Fibroblast of lung (primary cell): Measurements from ENCODE around the gene LRRC49. TPM values are rescaled to one million over a fixed set of nuclear protein-coding genes. Genes with fewer than 3 reads are reported as not detected.

Experiments used
- DNase-seq, 2 donors: peaks; one replicate each; pipeline versions ENCODE4 v3.0.0 to v3.0.0-alpha.2; 2010; ENCODE audit warnings: low read depth in 2 of 2
- H2AFZ ChIP-seq: 2 replicates; pipeline ENCODE4 v1.5.1; 2012; ENCODE audit warnings: low read length, control low read depth, inconsistent platforms
- H3K27ac ChIP-seq: 2 replicates; pipeline ENCODE4 v1.5.1; 2011; ENCODE audit warnings: low read length, control low read depth; ENCODE audit not compliant: insufficient read depth
- H3K27me3 ChIP-seq: 2 replicates; pipeline ENCODE4 v1.5.1; 2011; ENCODE audit warnings: mild to moderate bottlenecking, low read length; ENCODE audit not compliant: control insufficient read depth, insufficient read depth
- H3K36me3 ChIP-seq: 2 replicates; pipeline ENCODE4 v1.5.1; 2011; ENCODE audit warnings: low read length; ENCODE audit not compliant: control insufficient read depth, insufficient read depth
- H3K4me1 ChIP-seq: 2 replicates; pipeline ENCODE4 v1.5.1; 2011; ENCODE audit warnings: low read length; ENCODE audit not compliant: control insufficient read depth, insufficient read depth; ENCODE audit errors: extremely low read depth
- H3K4me2 ChIP-seq: 2 replicates; pipeline ENCODE4 v1.5.1; 2011; ENCODE audit warnings: low read length, control low read depth; ENCODE audit not compliant: insufficient read depth; ENCODE audit errors: extremely low read depth
- H3K4me3 ChIP-seq, 4 experiments: fragments of 200-600 bp in 1 of 4; sonication (generic) in 1 of 4; replicated peaks in 1 of 4; 2 replicates each; pipeline ENCODE4 v1.5.1; 2011 to 2016; ENCODE audit warnings: low read length in 4 of 4, low read depth in 3 of 4, mild to moderate bottlenecking in 3 of 4, control low read depth in 2 of 4, inconsistent platforms in 1 of 4, mixed read lengths in 1 of 4; ENCODE audit not compliant: insufficient read depth in 1 of 4; ENCODE audit errors: control extremely low read depth in 1 of 4
- H3K79me2 ChIP-seq: 2 replicates; pipeline ENCODE4 v1.5.1; 2012; ENCODE audit warnings: mild to moderate bottlenecking, low read length, inconsistent platforms; ENCODE audit not compliant: control insufficient read depth, insufficient read depth
- H3K9ac ChIP-seq: 2 replicates; pipeline ENCODE4 v1.5.1; 2011; ENCODE audit warnings: mild to moderate bottlenecking, low read length, control low read depth; ENCODE audit not compliant: insufficient read depth
- H3K9me3 ChIP-seq: 2 replicates; pipeline ENCODE4 v1.5.1; 2012; ENCODE audit warnings: low read depth, low read length; ENCODE audit not compliant: control insufficient read depth, insufficient read depth
- H4K20me1 ChIP-seq: 2 replicates; pipeline ENCODE4 v1.5.1; 2011; ENCODE audit warnings: low read length; ENCODE audit not compliant: control insufficient read depth, insufficient read depth; ENCODE audit errors: extremely low read depth
- EZH2 ChIP-seq: IDR thresholded peaks from 2 replicates; pipeline ENCODE4 v1.5.1; 2012; ENCODE audit warnings: low read length, control low read depth, mild to moderate bottlenecking; ENCODE audit errors: missing control alignments
- polyA plus RNA-seq, 2 donors: library from polyadenylated mRNA; depleted of rRNA in 1 of 2; stranded (reverse) in 1 of 2; unstranded in 1 of 2; fragments of >200 nt; gene quantifications; 2 replicates each; pipeline ENCODE4 v1.2.1, GENCODE V29; 2011 to 2012; ENCODE audit warnings: missing spikeins in 1 of 2
- total RNA-seq: library from RNA; depleted of rRNA; stranded (reverse); fragments of >200 nt; gene quantifications from 2 replicates; pipeline ENCODE4 v1.2.1, GENCODE V29; 2014
- TF ChIP-seq, protein P1 (sequence below), 2 donors: IDR thresholded peaks in 1 of 2; conservative IDR thresholded peaks in 1 of 2; 1 replicate in 1 of 2; 2 replicates in 1 of 2; pipeline ENCODE4 v1.5.1; 2011 to 2012; ENCODE audit warnings: low read length in 2 of 2, control low read depth in 1 of 2, inconsistent platforms in 1 of 2, low read depth in 1 of 2, mild to moderate bottlenecking in 1 of 2

Gene LRRC49
- total and polyA plus RNA-seq, 2 donors (not counting 1 experiment from before 2014, with no cell fraction given) = 10.0 to 31.5 TPM

DNA sequence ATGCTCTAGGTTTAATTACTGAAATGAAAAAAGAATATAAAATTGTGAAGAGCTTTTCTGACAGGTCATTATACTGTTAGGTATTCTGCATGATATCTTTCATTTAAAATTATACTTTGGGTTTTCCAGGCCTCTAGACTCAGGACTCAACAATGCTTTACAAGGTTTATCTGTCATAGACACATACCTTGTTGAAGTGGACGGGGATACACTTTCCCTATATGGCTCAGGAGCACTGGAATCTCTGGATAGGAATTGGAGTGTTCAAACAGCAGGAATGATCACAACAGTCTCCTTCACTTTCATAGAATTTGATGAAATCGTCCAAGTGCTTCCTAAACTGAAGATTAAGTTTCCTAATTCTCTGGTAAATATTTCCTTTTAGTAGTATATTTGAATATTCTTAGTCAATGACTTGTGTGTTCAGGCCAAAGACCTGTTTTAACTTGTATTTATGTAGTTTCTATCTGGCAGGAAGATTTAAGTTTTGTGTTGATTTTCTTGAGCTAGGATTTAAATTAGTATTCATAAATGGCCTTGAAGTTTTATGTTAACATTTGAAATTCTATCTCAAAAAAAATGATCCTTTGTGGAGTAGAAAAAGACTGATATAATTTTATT, 115.7 kb downstream of the LRRC49 start:
- Histone ChIP-seq H3K27ac (no peak overlapping the region), H3K4me2 (no peak overlapping the region), H3K9me3 (no peaks in the 10 kb centered on the region), H3K4me3 (no peak overlapping the region), H3K9ac (no peak overlapping the region), H3K36me3 (no peaks in the 10 kb centered on the region), H2AFZ (no peak overlapping the region), H3K79me2 (no peaks in the 10 kb centered on the region), H3K27me3 (no peaks in the 10 kb centered on the region), H4K20me1 (no peaks in the 10 kb centered on the region), H3K4me1 (peaks cover 5% of the 10 kb centered on the region)
- TF ChIP-seq EZH2 = no peak
- TF ChIP-seq, protein P1, sequence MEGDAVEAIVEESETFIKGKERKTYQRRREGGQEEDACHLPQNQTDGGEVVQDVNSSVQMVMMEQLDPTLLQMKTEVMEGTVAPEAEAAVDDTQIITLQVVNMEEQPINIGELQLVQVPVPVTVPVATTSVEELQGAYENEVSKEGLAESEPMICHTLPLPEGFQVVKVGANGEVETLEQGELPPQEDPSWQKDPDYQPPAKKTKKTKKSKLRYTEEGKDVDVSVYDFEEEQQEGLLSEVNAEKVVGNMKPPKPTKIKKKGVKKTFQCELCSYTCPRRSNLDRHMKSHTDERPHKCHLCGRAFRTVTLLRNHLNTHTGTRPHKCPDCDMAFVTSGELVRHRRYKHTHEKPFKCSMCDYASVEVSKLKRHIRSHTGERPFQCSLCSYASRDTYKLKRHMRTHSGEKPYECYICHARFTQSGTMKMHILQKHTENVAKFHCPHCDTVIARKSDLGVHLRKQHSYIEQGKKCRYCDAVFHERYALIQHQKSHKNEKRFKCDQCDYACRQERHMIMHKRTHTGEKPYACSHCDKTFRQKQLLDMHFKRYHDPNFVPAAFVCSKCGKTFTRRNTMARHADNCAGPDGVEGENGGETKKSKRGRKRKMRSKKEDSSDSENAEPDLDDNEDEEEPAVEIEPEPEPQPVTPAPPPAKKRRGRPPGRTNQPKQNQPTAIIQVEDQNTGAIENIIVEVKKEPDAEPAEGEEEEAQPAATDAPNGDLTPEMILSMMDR (conservative IDR thresholded peaks at IDR 0.05 in 1 of 2, IDR thresholded peaks at IDR 0.05 in 1 of 2; ENCODE audit: low read depth in 1 of 2, low read length in 2 of 2) = no peak
- no peak for DNase-seq

DNA sequence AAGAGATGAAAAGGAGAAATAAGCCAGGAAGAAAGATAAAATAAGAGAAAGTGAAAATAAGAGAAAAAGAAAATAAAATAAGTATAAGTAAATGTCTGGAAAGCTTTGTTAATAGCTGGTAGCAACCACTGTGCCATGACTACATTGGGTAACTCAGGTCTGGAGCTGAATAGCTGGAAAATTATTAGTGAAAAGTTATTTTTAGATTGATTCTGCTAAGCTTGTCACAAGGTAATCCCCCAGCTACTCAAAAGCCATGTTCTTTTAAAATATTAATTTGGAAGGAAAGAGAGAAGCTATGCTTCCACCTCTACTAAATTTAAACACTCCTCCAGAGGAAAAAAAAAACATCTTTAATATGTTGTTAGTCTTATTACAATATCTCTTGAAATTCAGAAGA, 117.8 kb downstream of the LRRC49 start:
- no peak overlapping the region for H3K9ac ChIP-seq
- no peak overlapping the region for H3K27ac ChIP-seq
- H3K79me2 ChIP-seq = no peaks in the 10 kb centered on the region
- H2AFZ ChIP-seq = no peak overlapping the region
- H3K27me3 ChIP-seq = no peaks in the 10 kb centered on the region
- no peaks in the 10 kb centered on the region for H4K20me1 ChIP-seq
- H3K9me3 ChIP-seq = no peaks in the 10 kb centered on the region
- H3K36me3 ChIP-seq = no peaks in the 10 kb centered on the region
- DNase-seq = no peak
- no peak overlapping the region for H3K4me2 ChIP-seq
- no peak overlapping the region for H3K4me3 ChIP-seq
- H3K4me1 ChIP-seq = peaks cover 2% of the 10 kb centered on the region
- TF ChIP-seq, protein P1 (conservative IDR thresholded peaks at IDR 0.05 in 1 of 2, IDR thresholded peaks at IDR 0.05 in 1 of 2; ENCODE audit: low read depth in 1 of 2, low read length in 2 of 2) = no peak
- no peak for TF ChIP-seq EZH2

DNA sequence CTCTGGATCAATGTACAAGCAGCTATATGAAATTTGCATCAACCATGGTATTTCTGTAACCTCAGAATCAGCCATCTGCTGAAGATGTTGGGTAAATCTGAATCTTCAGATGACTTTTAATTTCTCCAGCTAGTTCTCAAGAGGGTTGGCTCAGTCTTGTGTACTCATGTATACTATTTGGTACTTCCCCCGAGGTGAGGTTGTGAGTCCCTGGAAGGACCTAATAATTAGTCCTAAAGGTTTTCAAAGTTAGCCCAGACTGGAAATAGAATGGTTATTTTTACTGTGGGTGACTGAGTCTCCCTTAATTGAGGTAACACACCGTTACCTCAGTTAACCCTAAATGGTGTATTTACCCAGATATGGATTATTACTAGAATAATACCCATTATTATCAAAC, 118.4 kb downstream of the LRRC49 start:
- TF ChIP-seq, protein P1 (conservative IDR thresholded peaks at IDR 0.05 in 1 of 2, IDR thresholded peaks at IDR 0.05 in 1 of 2; ENCODE audit: low read depth in 1 of 2, low read length in 2 of 2) = no peak
- TF ChIP-seq EZH2 = no peak
- Histone ChIP-seq H4K20me1 (no peaks in the 10 kb centered on the region), H3K4me1 (peaks cover 2% of the 10 kb centered on the region), H3K4me3 (no peak overlapping the region), H2AFZ (no peak overlapping the region), H3K36me3 (no peaks in the 10 kb centered on the region), H3K9me3 (no peaks in the 10 kb centered on the region), H3K27ac (no peak overlapping the region), H3K79me2 (no peaks in the 10 kb centered on the region), H3K4me2 (no peak overlapping the region), H3K9ac (no peak overlapping the region), H3K27me3 (no peaks in the 10 kb centered on the region)
- no peak for DNase-seq
